Dermis microvascular lymphatic vessel endothelial cell (primary cell): ENCODE data around the gene ICE2. TPM values are rescaled to one million over a fixed set of nuclear protein-coding genes. Genes with fewer than 3 reads are reported as not detected.

Source experiments
- DNase-seq, 2 donors: peaks; one replicate each; pipeline versions ENCODE4 v3.0.0 to v3.0.0-alpha.2; 2010; ENCODE audit warnings: low read depth in 2 of 2
- total RNA-seq: library from RNA; depleted of rRNA; stranded (reverse); fragments of >200 nt; gene quantifications from 2 replicates; pipeline ENCODE4 v1.2.1, GENCODE V29; 2014

The ICE2 gene
- total RNA-seq, 1 donor from 2014 or later = 26.7 TPM

GRCh38 chr15:60496853-60497252 is 17.9 kb upstream of the ICE2 start:
- no peak for DNase-seq

- no peak for DNase-seq
These were observed 15.2 kb upstream of the ICE2 start for GRCh38 chr15:60494108-60494507.

GRCh38 chr15:60493166-60493565 is 14.2 kb upstream of the ICE2 start:
- DNase-seq = no peak

GRCh38 chr15:60486742-60487141 is 7.8 kb upstream of the ICE2 start:
- DNase-seq = no peak

- no peak for DNase-seq
These were observed 6.6 kb upstream of the ICE2 start for GRCh38 chr15:60485365-60486055.

- DNase-seq = no peak
These were observed 4.1 kb upstream of the ICE2 start for GRCh38 chr15:60483042-60483441.

- DNase-seq = no peak
These were observed 1.9 kb upstream of the ICE2 start for GRCh38 chr15:60480888-60481287.

- no peak for DNase-seq
These were observed 1.2 kb upstream of the ICE2 start for GRCh38 chr15:60480149-60480548.

GRCh38 chr15:60479361-60480110 is 594 bp upstream of the ICE2 start:
- no peak for DNase-seq

- DNase-seq = peak; percentile 91 to 97
These were observed 901 bp downstream of the ICE2 start for GRCh38 chr15:60477916-60478565.

- no peak for DNase-seq
These were observed 1.8 kb downstream of the ICE2 start for GRCh38 chr15:60477164-60477563.

- DNase-seq = no peak
These were observed 2.2 kb downstream of the ICE2 start for GRCh38 chr15:60476713-60477112.

- DNase-seq = no peak
These were observed 5.8 kb downstream of the ICE2 start for GRCh38 chr15:60473135-60473534.

- no peak for DNase-seq
These were observed 7.6 kb downstream of the ICE2 start for GRCh38 chr15:60471314-60471713.

- DNase-seq = peak; percentile 37 to 44
These were observed 8.9 kb downstream of the ICE2 start for GRCh38 chr15:60469893-60470641.

- DNase-seq = peak; percentile 83 to 95
These were observed 13.9 kb downstream of the ICE2 start for GRCh38 chr15:60464836-60465630.

GRCh38 chr15:60462027-60462426 is 16.9 kb downstream of the ICE2 start:
- DNase-seq = no peak

- DNase-seq = no peak
These were observed 18.0 kb downstream of the ICE2 start for GRCh38 chr15:60460931-60461330.

- no peak for DNase-seq
These were observed 20.2 kb downstream of the ICE2 start for GRCh38 chr15:60458721-60459120.

GRCh38 chr15:60457985-60458384 is 21.0 kb downstream of the ICE2 start:
- DNase-seq = no peak

GRCh38 chr15:60454824-60455223 is 24.1 kb downstream of the ICE2 start:
- DNase-seq = no peak
